Prostate gland (tissue), 2 donors: ENCODE measurements around the gene ADH5. TPM values are rescaled to one million over a fixed set of nuclear protein-coding genes. Genes with fewer than 3 reads are reported as not detected.
"Not testable (repeated sequence)": the region's sequence is repeated elsewhere in the genome, so short reads cannot be mapped to it uniquely, and the experiment has no call there.

ENCODE experiments used
- DNase-seq: peaks from one replicate; pipeline ENCODE4 v3.0.0-alpha.2; 2019; ENCODE audit warnings: low spot score
- H3K27ac ChIP-seq, 2 donors: fragments of 200-600 bp; sonication (generic); 2 replicates each; pipeline ENCODE4 v1.5.1; 2017 to 2019
- H3K27me3 ChIP-seq: fragments of 200-600 bp; sonication (generic); replicated peaks from 2 replicates; pipeline ENCODE4 v1.5.1; 2019; ENCODE audit not compliant: insufficient read depth
- H3K36me3 ChIP-seq, 2 donors: fragments of 200-600 bp; sonication (generic); 1 replicate in 1 of 2; 2 replicates in 1 of 2; pipeline versions ENCODE4 v1.5.1 to v1.8.1; 2017 to 2019
- H3K4me1 ChIP-seq: fragments of 200-600 bp; sonication (generic); replicated peaks from 2 replicates; pipeline ENCODE4 v1.5.1; 2019
- H3K4me3 ChIP-seq, 2 donors: fragments of 200-600 bp; sonication (generic); 2 replicates each; pipeline ENCODE4 v1.5.1; 2017 to 2019
- H3K9me3 ChIP-seq: fragments of 200-600 bp; sonication (generic); 2 replicates; pipeline ENCODE4 v1.5.1; 2017
- CTCF ChIP-seq, 4 experiments: fragments of 200-600 bp in 2 of 4; fragments of 450-650 bp in 2 of 4; sonication (generic) in 2 of 4; IDR thresholded peaks; 1 replicate in 3 of 4; 2 replicates in 1 of 4; pipeline ENCODE4 v1.5.1; 2016 to 2019; ENCODE audit warnings: antibody characterized with exemption in 4 of 4, mild to moderate bottlenecking in 2 of 4, moderate library complexity in 2 of 4
- POLR2A ChIP-seq: fragments of 450-650 bp; IDR thresholded peaks from one replicate; pipeline ENCODE4 v1.6.1; 2016; ENCODE audit warnings: antibody characterized with exemption, mild to moderate bottlenecking
- POLR2AphosphoS5 ChIP-seq: sonication (generic); formaldehyde crosslinking; IDR thresholded peaks from one replicate; pipeline ENCODE4 v1.6.1; 2017; ENCODE audit warnings: antibody characterized with exemption
- WGBS: methylation state at CpG from one replicate; pipeline ENCODE4 v1.1.5; 2018; 5-methylcytosine and 5-hydroxymethylcytosine counted together
- intact Hi-C: fragments of 100-400 bp; cut with DNase I; formaldehyde crosslinking; loops from one replicate; pipeline ENCODE4 v1.14.2; 2022
- total RNA-seq, 2 donors: library from RNA; depleted of rRNA; stranded (reverse); fragments of >200 nt; gene quantifications; one replicate each; pipeline ENCODE4 v1.1.0, GENCODE V29; 2016

Gene ADH5
- total RNA-seq, 2 donors from 2014 or later, result 127 to 149 TPM

- WGBS, result 37% methylated on average over 5 of the region's 5 CpGs
- Histone ChIP-seq H3K27me3 (no peaks in the 10 kb centered on the region), H3K9me3 (no peaks in the 10 kb centered on the region), H3K4me1 (no peaks in the 10 kb centered on the region), H3K27ac (peak overlapping the region; percentile 6 to 71), H3K36me3 (peaks cover 0 to 6% of the 10 kb centered on the region in 2 donors), H3K4me3 (no peak overlapping the region)
- TF ChIP-seq POLR2AphosphoS5 (peak; percentile 87), POLR2A (no peak)
- intact Hi-C loops, result loop anchor here (10.0 kb wide), 1 partner anchor 243 kb away; the partner anchor contains the start of gene ADH1B
- peak; percentile 40 for DNase-seq
These were observed 6.4 kb downstream of the ADH5 start for GRCh38 chr4:99082192-99082591.

- DNase-seq, H3K4me1 ChIP-seq, H3K36me3 ChIP-seq, H3K9me3 ChIP-seq, H3K27me3 ChIP-seq, H3K4me3 ChIP-seq: not testable (repeated sequence)
- peak overlapping the region; percentile 33 to 51 for H3K27ac ChIP-seq
- intact Hi-C loops, result loop anchor here (10.0 kb wide), 1 partner anchor 244 kb away; the partner anchor contains the start of gene ADH1B
- 49% methylated on average over 6 of the region's 6 CpGs for WGBS
These were observed 7.7 kb downstream of the ADH5 start for GRCh38 chr4:99080869-99081268.

- H3K27ac ChIP-seq, result peak overlapping the region; percentile 33 to 51
- no peaks in the 10 kb centered on the region for H3K27me3 ChIP-seq
- no peak overlapping the region for H3K4me3 ChIP-seq
- H3K9me3 ChIP-seq, result no peaks in the 10 kb centered on the region
- intact Hi-C loops, result loop anchor here (10.0 kb wide), 1 partner anchor 245 kb away; the partner anchor contains the start of gene ADH1B
- DNase-seq, result no peak
- H3K4me1 ChIP-seq, result no peaks in the 10 kb centered on the region
- TF ChIP-seq POLR2AphosphoS5, result peak; percentile 22
- TF ChIP-seq POLR2A, result no peak
- no peak for TF ChIP-seq CTCF (IDR thresholded peaks at IDR 0.05)
- H3K36me3 ChIP-seq, result peaks cover 0 to 6% of the 10 kb centered on the region in 2 donors
- 46% methylated on average over 5 of the region's 5 CpGs for WGBS
These were observed 8.8 kb downstream of the ADH5 start for GRCh38 chr4:99079625-99080295.

GRCh38 chr4:99078931-99079624, 9.5 kb downstream of the ADH5 start:
- Histone ChIP-seq H3K27ac (peak overlapping the region in 1 of 2 donors; percentile 51), H3K9me3 (no peaks in the 10 kb centered on the region), H3K4me3 (no peak overlapping the region), H3K36me3 (peaks cover 3 to 4% of the 10 kb centered on the region in 2 donors), H3K27me3 (no peaks in the 10 kb centered on the region), H3K4me1 (no peaks in the 10 kb centered on the region)
- DNase-seq, result no peak
- WGBS, result 65% methylated on average over 5 of the region's 5 CpGs
- TF ChIP-seq POLR2A, result no peak
- TF ChIP-seq POLR2AphosphoS5, result no peak
- TF ChIP-seq CTCF (IDR thresholded peaks at IDR 0.05), result no peak
- intact Hi-C loops, result no loop called here

GRCh38 chr4:99078336-99078735, 10.3 kb downstream of the ADH5 start:
- Histone ChIP-seq H3K27ac (no peak overlapping the region), H3K27me3 (no peaks in the 10 kb centered on the region), H3K4me1 (no peaks in the 10 kb centered on the region), H3K4me3 (no peak overlapping the region), H3K9me3 (no peaks in the 10 kb centered on the region), H3K36me3 (peaks cover 0 to 6% of the 10 kb centered on the region in 2 donors)
- TF ChIP-seq POLR2AphosphoS5 (no peak), CTCF (IDR thresholded peaks at IDR 0.05) (no peak), POLR2A (no peak)
- intact Hi-C loops, result no loop called here
- 83% methylated on average over 5 of the region's 5 CpGs for WGBS
- DNase-seq, result no peak
